Measurements from ENCODE around the gene PELI1.
"Not testable (repeated sequence)": the region's sequence is repeated elsewhere in the genome, so short reads cannot be mapped to it uniquely, and the experiment has no call there.

Gene PELI1

GRCh38 chr2:64122358-64122757, 21.9 kb downstream of the PELI1 start:
- DNase-seq (ENCODE audit: low read depth) = no peak

GRCh38 chr2:64120928-64121327, 23.3 kb downstream of the PELI1 start:
- DNase-seq (ENCODE audit: low read depth) = no peak

- no peak for DNase-seq (ENCODE audit: low read depth)
Observed at GRCh38 chr2:64120008-64120407, 24.2 kb downstream of the PELI1 start.

- no peak for DNase-seq (ENCODE audit: low read depth)
Observed at GRCh38 chr2:64119369-64119768, 24.9 kb downstream of the PELI1 start.

- DNase-seq (ENCODE audit: low read depth) = no peak
Observed at GRCh38 chr2:64115808-64116598, 28.2 kb downstream of the PELI1 start.

- DNase-seq (ENCODE audit: low read depth) = no peak
Observed at GRCh38 chr2:64114912-64115277, 29.3 kb downstream of the PELI1 start.

- no peak for DNase-seq (ENCODE audit: low read depth)
Observed at GRCh38 chr2:64114063-64114911, 29.9 kb downstream of the PELI1 start.

- DNase-seq (ENCODE audit: low read depth) = no peak
Observed at GRCh38 chr2:64112016-64112415, 32.2 kb downstream of the PELI1 start.

- no peak for DNase-seq (ENCODE audit: low read depth)
Observed at GRCh38 chr2:64111426-64111825, 32.8 kb downstream of the PELI1 start.

- DNase-seq (ENCODE audit: low read depth) = no peak
Observed at GRCh38 chr2:64108666-64109241, 35.5 kb downstream of the PELI1 start.

GRCh38 chr2:64106481-64106880, 37.7 kb downstream of the PELI1 start:
- DNase-seq (ENCODE audit: low read depth) = no peak

- DNase-seq (ENCODE audit: low read depth) = no peak
Observed at GRCh38 chr2:64105670-64106461, 38.4 kb downstream of the PELI1 start.

- no peak for DNase-seq (ENCODE audit: low read depth)
Observed at GRCh38 chr2:64104933-64105332, 39.3 kb downstream of the PELI1 start.

- not testable (repeated sequence) for DNase-seq (ENCODE audit: low read depth)
Observed at GRCh38 chr2:64102736-64103135, 41.5 kb downstream of the PELI1 start.

GRCh38 chr2:64101141-64101591, 43.1 kb downstream of the PELI1 start:
- DNase-seq (ENCODE audit: low read depth) = no peak

- DNase-seq (ENCODE audit: low read depth) = not testable (repeated sequence)
Observed at GRCh38 chr2:64100584-64100983, 43.6 kb downstream of the PELI1 start.

- no peak for DNase-seq (ENCODE audit: low read depth)
Observed at GRCh38 chr2:64094663-64095382, 49.4 kb downstream of the PELI1 start.

GRCh38 chr2:64093341-64093740, 50.9 kb downstream of the PELI1 start:
- DNase-seq (ENCODE audit: low read depth) = no peak

GRCh38 chr2:64092502-64092901, 51.7 kb downstream of the PELI1 start:
- DNase-seq (ENCODE audit: low read depth) = no peak

- no peak for DNase-seq (ENCODE audit: low read depth)
Observed at GRCh38 chr2:64090264-64090663, 54.0 kb downstream of the PELI1 start.

GRCh38 chr2:64086347-64087082, 57.7 kb downstream of the PELI1 start:
- no peak for DNase-seq (ENCODE audit: low read depth)
